Liver (tissue), 9 donors: Measurements from ENCODE around the gene CIB2. TPM values are rescaled to one million over a fixed set of nuclear protein-coding genes. Genes with fewer than 3 reads are reported as not detected.

Source experiments
- DNase-seq: peaks from one replicate; pipeline ENCODE4 v3.0.0-alpha.2; 2017; ENCODE audit warnings: low spot score
- H3K27ac ChIP-seq, 2 donors: one replicate each; pipeline ENCODE4 v1.7.0; 2013; ENCODE audit warnings: inconsistent platforms in 2 of 2, low read length in 2 of 2, control low read depth in 1 of 2, low read depth in 1 of 2, mild to moderate bottlenecking in 1 of 2
- H3K27me3 ChIP-seq, 4 donors: one replicate each; pipeline versions ENCODE4 v1.6.1 to v1.7.0; 2013; ENCODE audit warnings: low read length in 3 of 4, inconsistent platforms in 1 of 4, mild to moderate bottlenecking in 1 of 4, moderate library complexity in 1 of 4; ENCODE audit not compliant: control insufficient read depth in 4 of 4, insufficient read depth in 4 of 4
- H3K36me3 ChIP-seq, 4 donors: one replicate each; pipeline versions ENCODE4 v1.6.1 to v1.7.0; 2013; ENCODE audit warnings: low read length in 3 of 4, mild to moderate bottlenecking in 3 of 4, low read depth in 1 of 4, moderate library complexity in 1 of 4; ENCODE audit not compliant: control insufficient read depth in 4 of 4, insufficient read depth in 3 of 4
- H3K4me1 ChIP-seq, 4 donors: one replicate each; pipeline versions ENCODE4 v1.6.1 to v1.7.0; 2013; ENCODE audit warnings: low read length in 3 of 4, mild to moderate bottlenecking in 3 of 4, moderate library complexity in 1 of 4; ENCODE audit not compliant: control insufficient read depth in 4 of 4, insufficient read depth in 4 of 4
- H3K4me3 ChIP-seq, 3 donors: one replicate each; pipeline versions ENCODE4 v1.6.1 to v1.7.0; 2013; ENCODE audit warnings: low read length in 3 of 3, control low read depth in 1 of 3, low read depth in 1 of 3, mild to moderate bottlenecking in 1 of 3
- H3K9ac ChIP-seq, 2 donors: one replicate each; pipeline ENCODE4 v1.7.0; 2013; ENCODE audit warnings: low read length in 2 of 2, mild to moderate bottlenecking in 2 of 2, moderate library complexity in 2 of 2, control low read depth in 1 of 2, low read depth in 1 of 2
- H3K9me3 ChIP-seq, 4 donors: one replicate each; pipeline versions ENCODE4 v1.6.1 to v1.7.0; 2013; ENCODE audit warnings: low read length in 3 of 4; ENCODE audit not compliant: control insufficient read depth in 4 of 4
- CTCF ChIP-seq: fragments of 150-350 bp; IDR thresholded peaks from 2 replicates; pipeline ENCODE4 v1.5.1; 2017; ENCODE audit warnings: improper control_type of control experiment, low read depth, low read length; ENCODE audit not compliant: missing input control
- FOXA1 ChIP-seq: IDR thresholded peaks from 2 replicates; pipeline ENCODE4 v1.6.1; 2016; ENCODE audit warnings: antibody characterized with exemption
- GABPA ChIP-seq, 2 donors: IDR thresholded peaks in 1 of 2; conservative IDR thresholded peaks in 1 of 2; 2 replicates each; pipeline ENCODE4 v1.6.1; 2016; ENCODE audit warnings: antibody characterized with exemption in 2 of 2, mild to moderate bottlenecking in 1 of 2, moderate library complexity in 1 of 2
- HNF4A ChIP-seq, 2 donors: conservative IDR thresholded peaks; 2 replicates each; pipeline ENCODE4 v1.6.1; 2016; ENCODE audit warnings: antibody characterized with exemption in 2 of 2, mild to moderate bottlenecking in 2 of 2
- HNF4G ChIP-seq: IDR thresholded peaks from 2 replicates; pipeline ENCODE4 v1.6.1; 2016; ENCODE audit warnings: antibody characterized with exemption
- JUND ChIP-seq, 2 donors: IDR thresholded peaks; 2 replicates each; pipeline ENCODE4 v1.6.1; 2016; ENCODE audit warnings: antibody characterized with exemption in 2 of 2
- MAX ChIP-seq: IDR thresholded peaks from 2 replicates; pipeline ENCODE4 v1.6.1; 2016; ENCODE audit warnings: antibody characterized with exemption
- NR2F2 ChIP-seq: IDR thresholded peaks from 2 replicates; pipeline ENCODE4 v1.6.1; 2016; ENCODE audit warnings: antibody characterized with exemption
- RAD21 ChIP-seq, 2 donors: IDR thresholded peaks; 2 replicates each; pipeline ENCODE4 v1.6.1; 2016; ENCODE audit warnings: antibody characterized with exemption in 2 of 2, mild to moderate bottlenecking in 2 of 2
- REST ChIP-seq: IDR thresholded peaks from 2 replicates; pipeline ENCODE4 v1.6.1; 2016; ENCODE audit warnings: antibody characterized with exemption, mild to moderate bottlenecking
- RXRA ChIP-seq, 2 donors: IDR thresholded peaks; 2 replicates each; pipeline ENCODE4 v1.6.1; 2017 to 2018; ENCODE audit warnings: antibody characterized with exemption in 2 of 2, mild to moderate bottlenecking in 1 of 2
- SP1 ChIP-seq: IDR thresholded peaks from 2 replicates; pipeline ENCODE4 v1.6.1; 2018; ENCODE audit warnings: antibody characterized with exemption, mild to moderate bottlenecking
- TAF1 ChIP-seq: conservative IDR thresholded peaks from 2 replicates; pipeline ENCODE4 v1.6.1; 2016; ENCODE audit warnings: antibody characterized with exemption, mild to moderate bottlenecking
- YY1 ChIP-seq: IDR thresholded peaks from 2 replicates; pipeline ENCODE4 v1.6.1; 2016; ENCODE audit warnings: antibody characterized with exemption, mild to moderate bottlenecking
- WGBS: extraction: QIAGEN DNeasy Blood & Tissue Kit; methylation state at CpG from one replicate; pipeline ENCODE4 v1.1.7; 2013; 5-methylcytosine and 5-hydroxymethylcytosine counted together
- polyA plus RNA-seq, 2 donors: library from polyadenylated mRNA; stranded (reverse) in 1 of 2; unstranded in 1 of 2; fragments of 200-250 nt in 1 of 2; fragments of >200 nt in 1 of 2; fragmentation: Nextera tagmentation in 1 of 2; extraction: Ambion mirVana in 1 of 2; gene quantifications; one replicate each; pipeline versions ENCODE4 v1.2.1 to v1.2.3, GENCODE V29; 2013 to 2015
- total RNA-seq, 2 donors: library from RNA; depleted of rRNA; stranded (reverse); fragments of >200 nt; gene quantifications; one replicate each; pipeline ENCODE4 v1.2.3, GENCODE V29; 2014
- TF ChIP-seq, protein P1 (sequence below): IDR thresholded peaks from 2 replicates; pipeline ENCODE4 v1.6.1; 2016; ENCODE audit warnings: antibody characterized with exemption
- TF ChIP-seq, protein P2 (sequence below): IDR thresholded peaks from 2 replicates; pipeline ENCODE4 v1.6.1; 2016; ENCODE audit warnings: antibody characterized with exemption
- donor health status: healthy.
- donor health status: healthy.
- donor health status: healthy.
- donor health status: healthy.
- donor health status: healthy.

The CIB2 gene
- total and polyA plus RNA-seq, 4 donors = 0.25 to 2.2 (median 0.53) TPM

- no peak for DNase-seq
- peaks cover 19 to 52% (median 36%) of the 10 kb centered on the region in 4 donors for H3K36me3 ChIP-seq
- H3K4me1 ChIP-seq = no peaks in the 10 kb centered on the region
- H3K9me3 ChIP-seq = no peaks in the 10 kb centered on the region
- TF ChIP-seq HNF4G = no peak
- no peak for TF ChIP-seq TAF1
- TF ChIP-seq YY1 = no peak
- no peak for TF ChIP-seq HNF4A (conservative IDR thresholded peaks at IDR 0.05)
- TF ChIP-seq GABPA (IDR thresholded peaks at IDR 0.05 in 1 of 2, conservative IDR thresholded peaks at IDR 0.05 in 1 of 2) = no peak
- TF ChIP-seq SP1 = no peak
- no peak for TF ChIP-seq JUND (IDR thresholded peaks at IDR 0.05)
- H3K9ac ChIP-seq = no peak overlapping the region
- H3K4me3 ChIP-seq = no peak overlapping the region
- WGBS = 95% methylated on average over 13 of the region's 13 CpGs
- no peak overlapping the region for H3K27ac ChIP-seq
- H3K27me3 ChIP-seq = no peaks in the 10 kb centered on the region
Measured at GRCh38 chr15:78162038-78162437, 30.8 kb upstream of the CIB2 start.

DNA sequence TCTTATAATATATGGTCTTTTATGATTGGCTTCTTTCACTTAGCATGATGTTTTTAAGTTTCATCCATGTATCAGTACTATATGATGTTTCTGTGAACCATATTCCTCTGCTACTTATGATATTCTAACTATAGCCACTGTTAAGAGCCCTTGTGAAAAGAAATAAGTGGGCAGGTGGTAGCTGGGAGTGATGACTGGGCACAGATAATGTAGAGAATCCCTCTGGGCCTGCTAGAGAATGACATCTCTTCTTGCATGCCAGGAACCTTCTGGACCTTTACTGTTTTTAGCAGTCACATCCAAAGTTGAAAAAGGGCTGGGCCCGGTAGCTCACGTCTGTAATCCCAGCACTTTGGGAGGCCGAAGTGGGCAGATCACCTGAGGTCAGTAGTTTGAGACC, 28.1 kb upstream of the CIB2 start:
- Histone ChIP-seq H3K4me3 (no peak overlapping the region), H3K36me3 (peaks cover 19 to 35% (median 26%) of the 10 kb centered on the region in 4 donors), H3K4me1 (no peaks in the 10 kb centered on the region), H3K27ac (no peak overlapping the region), H3K27me3 (no peaks in the 10 kb centered on the region), H3K9me3 (no peaks in the 10 kb centered on the region), H3K9ac (no peak overlapping the region)
- no peak for TF ChIP-seq GABPA (IDR thresholded peaks at IDR 0.05 in 1 of 2, conservative IDR thresholded peaks at IDR 0.05 in 1 of 2)
- no peak for TF ChIP-seq MAX
- TF ChIP-seq FOXA1 = no peak
- no peak for TF ChIP-seq RAD21 (IDR thresholded peaks at IDR 0.05)
- TF ChIP-seq, protein P1, sequence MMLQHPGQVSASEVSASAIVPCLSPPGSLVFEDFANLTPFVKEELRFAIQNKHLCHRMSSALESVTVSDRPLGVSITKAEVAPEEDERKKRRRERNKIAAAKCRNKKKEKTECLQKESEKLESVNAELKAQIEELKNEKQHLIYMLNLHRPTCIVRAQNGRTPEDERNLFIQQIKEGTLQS = no peak
- no peak for TF ChIP-seq NR2F2
- TF ChIP-seq SP1 = no peak
- no peak for TF ChIP-seq REST
- no peak for TF ChIP-seq RXRA (IDR thresholded peaks at IDR 0.05)
- no peak for TF ChIP-seq TAF1
- TF ChIP-seq, protein P2, sequence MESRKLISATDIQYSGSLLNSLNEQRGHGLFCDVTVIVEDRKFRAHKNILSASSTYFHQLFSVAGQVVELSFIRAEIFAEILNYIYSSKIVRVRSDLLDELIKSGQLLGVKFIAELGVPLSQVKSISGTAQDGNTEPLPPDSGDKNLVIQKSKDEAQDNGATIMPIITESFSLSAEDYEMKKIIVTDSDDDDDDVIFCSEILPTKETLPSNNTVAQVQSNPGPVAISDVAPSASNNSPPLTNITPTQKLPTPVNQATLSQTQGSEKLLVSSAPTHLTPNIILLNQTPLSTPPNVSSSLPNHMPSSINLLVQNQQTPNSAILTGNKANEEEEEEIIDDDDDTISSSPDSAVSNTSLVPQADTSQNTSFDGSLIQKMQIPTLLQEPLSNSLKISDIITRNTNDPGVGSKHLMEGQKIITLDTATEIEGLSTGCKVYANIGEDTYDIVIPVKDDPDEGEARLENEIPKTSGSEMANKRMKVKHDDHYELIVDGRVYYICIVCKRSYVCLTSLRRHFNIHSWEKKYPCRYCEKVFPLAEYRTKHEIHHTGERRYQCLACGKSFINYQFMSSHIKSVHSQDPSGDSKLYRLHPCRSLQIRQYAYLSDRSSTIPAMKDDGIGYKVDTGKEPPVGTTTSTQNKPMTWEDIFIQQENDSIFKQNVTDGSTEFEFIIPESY = no peak
- no peak for TF ChIP-seq YY1
- no peak for TF ChIP-seq CTCF
- WGBS = 96% methylated on average over 3 of the region's 3 CpGs
- DNase-seq = no peak
